ENCODE results near the gene CCP110.

Gene CCP110, protein sequence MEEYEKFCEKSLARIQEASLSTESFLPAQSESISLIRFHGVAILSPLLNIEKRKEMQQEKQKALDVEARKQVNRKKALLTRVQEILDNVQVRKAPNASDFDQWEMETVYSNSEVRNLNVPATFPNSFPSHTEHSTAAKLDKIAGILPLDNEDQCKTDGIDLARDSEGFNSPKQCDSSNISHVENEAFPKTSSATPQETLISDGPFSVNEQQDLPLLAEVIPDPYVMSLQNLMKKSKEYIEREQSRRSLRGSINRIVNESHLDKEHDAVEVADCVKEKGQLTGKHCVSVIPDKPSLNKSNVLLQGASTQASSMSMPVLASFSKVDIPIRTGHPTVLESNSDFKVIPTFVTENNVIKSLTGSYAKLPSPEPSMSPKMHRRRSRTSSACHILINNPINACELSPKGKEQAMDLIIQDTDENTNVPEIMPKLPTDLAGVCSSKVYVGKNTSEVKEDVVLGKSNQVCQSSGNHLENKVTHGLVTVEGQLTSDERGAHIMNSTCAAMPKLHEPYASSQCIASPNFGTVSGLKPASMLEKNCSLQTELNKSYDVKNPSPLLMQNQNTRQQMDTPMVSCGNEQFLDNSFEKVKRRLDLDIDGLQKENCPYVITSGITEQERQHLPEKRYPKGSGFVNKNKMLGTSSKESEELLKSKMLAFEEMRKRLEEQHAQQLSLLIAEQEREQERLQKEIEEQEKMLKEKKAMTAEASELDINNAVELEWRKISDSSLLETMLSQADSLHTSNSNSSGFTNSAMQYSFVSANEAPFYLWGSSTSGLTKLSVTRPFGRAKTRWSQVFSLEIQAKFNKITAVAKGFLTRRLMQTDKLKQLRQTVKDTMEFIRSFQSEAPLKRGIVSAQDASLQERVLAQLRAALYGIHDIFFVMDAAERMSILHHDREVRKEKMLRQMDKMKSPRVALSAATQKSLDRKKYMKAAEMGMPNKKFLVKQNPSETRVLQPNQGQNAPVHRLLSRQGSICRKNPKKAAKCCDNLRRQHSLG

DNA sequence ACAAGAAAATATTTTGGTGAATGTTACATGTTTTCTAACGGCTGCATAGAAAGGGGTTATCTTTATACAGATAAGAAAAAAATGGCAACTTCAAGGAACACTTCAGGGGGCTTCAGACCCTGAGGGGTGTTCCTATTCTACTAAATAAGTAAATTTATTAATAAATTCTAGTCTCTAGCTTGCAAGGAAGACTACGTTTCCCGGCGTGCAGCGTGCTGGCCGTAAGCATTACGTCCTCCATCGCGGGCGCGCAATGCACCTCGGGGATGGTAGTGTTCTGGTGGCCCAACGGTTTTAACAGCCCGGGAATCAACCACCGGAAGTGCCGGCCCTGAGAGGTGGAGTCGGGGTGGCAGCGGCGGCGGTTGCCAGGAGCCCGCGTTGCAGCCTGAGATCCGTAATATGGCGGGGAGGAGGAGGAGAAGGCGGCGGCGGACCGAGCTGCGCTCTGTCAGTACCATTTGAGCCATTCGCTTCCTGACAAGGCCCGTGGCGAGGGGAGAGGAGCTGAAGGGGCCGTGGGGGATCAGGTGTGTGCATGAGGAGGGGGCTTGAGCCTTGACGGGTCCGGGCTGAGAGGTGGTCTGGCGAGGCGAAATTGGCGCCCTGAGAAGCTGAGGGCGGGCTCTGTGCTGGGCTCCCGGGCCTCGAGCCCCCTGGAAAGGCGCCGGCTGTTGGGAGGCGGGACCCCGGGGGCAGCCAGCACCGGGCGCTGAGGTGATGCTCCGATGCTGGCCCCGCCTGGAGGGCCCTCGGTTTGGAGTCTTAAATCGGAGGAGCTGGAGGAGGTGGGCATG lies at the start of gene CCP110:
Gene CCP110, plus strand, starts transcription at position 384 of the 797 bp plus-strand sequence. CDS start 3,940 bp downstream, outside the sequence.
- DNase-seq (ENCODE audit: low spot score) = peak; percentile 99

DNA sequence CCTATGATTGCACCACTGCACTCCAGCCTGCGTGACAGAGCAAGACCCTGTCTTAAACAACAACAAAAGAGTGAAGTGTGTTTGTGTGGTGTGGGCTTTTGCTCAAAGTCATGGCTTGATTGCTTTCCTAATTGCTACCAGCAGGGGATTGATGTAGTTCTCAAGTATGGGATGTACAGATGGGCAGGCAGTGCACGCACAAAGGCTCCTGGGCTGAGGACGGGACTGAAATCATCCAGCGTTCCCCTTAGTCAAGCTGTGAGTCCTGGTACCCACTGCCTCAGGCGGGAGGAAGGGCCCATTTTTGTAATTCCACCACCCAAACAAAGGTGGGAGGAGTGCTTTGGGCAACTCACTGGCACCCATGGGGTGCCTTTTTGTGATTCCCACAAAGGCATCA lies 49.1 kb upstream of the CCP110 start:
- no peak for DNase-seq (ENCODE audit: low spot score)

DNA sequence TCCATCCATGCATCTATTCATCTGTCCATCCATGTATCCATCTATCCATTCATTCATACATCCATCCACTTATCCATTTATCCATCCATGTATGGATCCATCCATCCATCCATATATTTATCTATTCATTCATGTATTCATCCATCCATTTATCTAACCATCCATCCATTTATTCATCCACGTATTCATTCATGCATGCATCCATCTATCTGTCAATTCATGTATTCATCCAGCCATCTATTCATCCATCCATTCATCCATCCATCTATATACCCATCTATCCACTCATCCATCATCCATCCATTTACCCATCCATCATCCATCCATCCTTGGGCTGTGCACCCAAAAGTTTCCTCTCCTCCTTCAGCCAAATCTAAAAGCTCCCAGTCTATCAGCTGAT lies 45.2 kb upstream of the CCP110 start:
- no peak for DNase-seq (ENCODE audit: low spot score)

DNA sequence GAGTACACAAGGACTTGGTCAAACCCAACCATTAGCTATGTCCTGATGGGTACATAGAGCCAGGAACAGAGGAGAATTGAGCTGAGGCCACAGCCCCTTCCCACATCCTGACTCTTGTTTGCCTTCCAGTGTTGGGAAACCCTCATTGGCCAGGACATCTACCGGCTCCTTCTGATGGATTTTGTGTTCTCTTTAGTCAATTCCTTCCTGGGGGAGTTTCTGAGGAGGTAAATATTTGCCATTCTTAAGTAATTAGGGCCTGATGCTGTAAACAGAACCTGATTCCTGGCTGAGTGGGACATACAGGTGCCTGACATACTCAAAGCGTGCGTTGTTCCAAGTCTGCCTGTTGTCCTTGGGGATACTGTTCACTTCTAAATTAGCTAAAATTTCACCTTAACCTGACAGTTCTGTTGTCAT lies 44.4 kb upstream of the CCP110 start:
- no peak for DNase-seq (ENCODE audit: low spot score)

DNA sequence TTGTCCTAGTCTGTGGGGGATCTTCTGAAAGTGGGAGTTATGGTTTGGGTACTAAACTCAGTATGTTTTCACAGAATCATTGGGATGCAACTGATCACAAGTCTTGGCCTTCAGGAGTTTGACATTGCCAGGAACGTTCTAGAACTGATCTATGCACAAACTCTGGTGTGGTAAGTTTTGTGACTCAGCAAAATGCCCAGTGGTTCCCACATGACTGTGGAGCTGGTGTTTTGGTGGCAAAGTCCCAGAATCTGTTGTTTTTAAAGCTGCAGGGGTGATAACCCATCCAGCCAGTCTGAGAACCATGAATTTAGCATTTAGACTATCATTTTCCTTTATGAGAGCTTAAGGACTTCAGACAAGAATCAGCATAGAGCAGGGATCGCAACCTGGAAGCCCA lies 42.4 kb upstream of the CCP110 start:
- DNase-seq (ENCODE audit: low spot score) = no peak

DNA sequence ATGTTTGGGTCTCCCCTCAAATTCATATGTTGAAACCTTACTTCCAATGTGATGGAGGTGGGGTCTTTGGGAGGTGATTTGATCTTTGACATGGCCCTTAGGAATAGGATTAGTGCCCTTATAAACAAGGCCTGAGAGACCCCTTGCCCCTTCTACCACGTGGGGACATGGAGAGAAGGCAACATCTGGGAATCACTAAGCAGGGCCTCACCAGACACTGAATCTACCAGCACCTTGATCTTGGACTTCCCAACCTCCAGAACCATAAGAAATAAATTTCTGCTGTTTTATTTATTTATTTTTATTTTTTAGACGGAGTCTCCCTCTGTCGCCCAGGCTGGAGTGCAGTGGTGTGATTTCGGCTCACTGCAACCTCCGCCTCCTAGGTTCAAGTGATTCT lies 42.0 kb upstream of the CCP110 start:
- no peak for DNase-seq (ENCODE audit: low spot score)

DNA sequence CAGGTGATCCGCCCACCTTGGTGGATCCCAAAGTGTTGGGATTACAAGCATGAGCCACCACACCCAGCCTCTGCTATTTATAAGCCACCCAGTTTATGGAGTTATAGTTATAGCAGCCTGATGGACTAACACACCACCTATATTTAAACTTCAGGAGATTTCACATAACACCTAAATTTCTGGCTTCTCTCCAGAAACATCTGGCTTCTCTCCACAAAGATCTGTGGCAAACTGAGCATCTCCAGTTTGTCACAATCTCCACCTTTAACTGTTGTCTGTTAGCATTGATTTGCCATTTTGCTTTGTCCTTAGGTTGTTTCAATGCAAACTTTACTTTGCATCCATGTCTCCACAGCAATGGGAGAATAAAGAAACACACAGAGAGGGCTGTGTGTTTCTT lies 41.5 kb upstream of the CCP110 start:
- no peak for DNase-seq (ENCODE audit: low spot score)

DNA sequence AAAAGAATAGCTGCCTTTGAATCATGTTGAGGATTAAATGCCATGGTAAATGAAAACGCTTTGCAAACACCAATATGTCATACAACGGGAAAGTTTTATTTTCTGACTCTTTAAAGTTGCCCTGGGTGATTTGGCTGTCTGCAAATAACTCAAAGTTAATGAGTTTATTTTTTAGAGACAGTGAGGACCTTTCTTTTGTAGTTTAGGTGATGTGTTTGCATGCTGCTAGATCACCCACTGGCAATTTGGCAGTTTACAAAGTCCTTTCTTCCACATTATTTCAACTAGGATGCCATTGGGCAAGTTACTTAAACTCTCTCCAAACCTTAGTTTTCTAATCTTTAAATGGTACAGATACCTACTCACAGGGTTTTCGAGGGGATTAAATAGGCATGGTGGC lies 39.6 kb upstream of the CCP110 start:
- DNase-seq (ENCODE audit: low spot score) = no peak

DNA sequence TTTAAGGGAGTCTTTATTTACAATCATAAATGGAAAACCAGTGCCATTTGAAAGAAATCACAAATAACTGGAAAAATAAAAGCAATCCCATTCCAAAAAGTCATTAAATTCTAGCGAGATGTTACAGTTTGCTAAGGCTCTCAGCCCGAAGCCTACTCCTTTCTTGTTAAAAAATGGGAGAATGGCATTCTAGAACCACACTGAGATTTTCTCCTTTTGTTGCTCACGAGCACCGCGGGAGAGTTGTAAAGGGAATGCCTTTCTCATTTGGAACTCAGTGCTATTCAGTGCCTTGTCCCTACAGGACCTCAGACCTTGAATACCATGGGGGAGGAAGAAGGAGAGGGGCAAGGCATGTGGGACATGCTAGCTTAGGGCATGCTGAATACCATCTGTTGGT lies 38.1 kb upstream of the CCP110 start:
- DNase-seq (ENCODE audit: low spot score) = no peak

DNA sequence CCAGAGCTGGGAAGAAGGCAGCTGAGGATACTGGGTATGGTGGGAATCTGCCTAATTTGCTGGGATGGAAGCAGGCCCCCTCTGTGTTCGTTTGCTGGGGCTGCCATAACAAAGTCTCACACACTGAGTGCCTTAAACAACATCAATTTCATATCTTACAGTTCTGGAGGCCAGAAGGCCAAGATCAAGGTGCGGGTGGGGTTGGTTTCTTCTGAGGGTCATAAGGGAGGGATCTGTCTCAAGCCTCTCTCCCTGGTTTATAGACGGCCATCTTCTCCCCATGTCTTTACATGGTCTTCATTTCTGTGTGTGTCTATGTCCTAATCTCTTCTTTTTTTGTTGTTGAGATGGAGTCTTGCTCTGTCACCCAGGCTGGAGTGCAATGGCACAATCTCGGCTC lies 37.7 kb upstream of the CCP110 start:
- no peak for DNase-seq (ENCODE audit: low spot score)

DNA sequence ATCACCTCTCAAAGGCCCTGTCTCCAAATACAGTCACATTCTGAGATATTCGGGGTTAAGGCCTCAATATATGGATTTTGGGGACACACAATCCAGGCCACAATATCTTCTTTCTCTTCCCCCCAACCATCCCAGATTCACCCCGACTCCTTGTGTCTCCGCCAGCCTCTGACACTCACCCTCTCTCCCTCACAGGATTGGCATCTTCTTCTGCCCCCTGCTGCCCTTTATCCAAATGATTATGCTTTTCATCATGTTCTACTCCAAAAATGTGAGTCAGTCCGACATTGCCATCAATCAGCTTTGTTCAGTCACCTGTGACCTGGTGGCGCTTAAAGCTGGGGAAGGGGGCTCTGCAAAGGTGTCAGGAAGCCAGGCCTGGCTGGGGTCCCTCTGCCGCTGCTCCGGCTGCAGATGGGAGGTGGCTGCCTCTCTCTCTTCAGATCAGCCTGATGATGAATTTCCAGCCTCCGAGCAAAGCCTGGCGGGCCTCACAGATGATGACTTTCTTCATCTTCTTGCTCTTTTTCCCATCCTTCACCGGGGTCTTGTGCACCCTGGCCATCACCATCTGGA lies 36.9 kb upstream of the CCP110 start:
- no peak for DNase-seq (ENCODE audit: low spot score)

DNA sequence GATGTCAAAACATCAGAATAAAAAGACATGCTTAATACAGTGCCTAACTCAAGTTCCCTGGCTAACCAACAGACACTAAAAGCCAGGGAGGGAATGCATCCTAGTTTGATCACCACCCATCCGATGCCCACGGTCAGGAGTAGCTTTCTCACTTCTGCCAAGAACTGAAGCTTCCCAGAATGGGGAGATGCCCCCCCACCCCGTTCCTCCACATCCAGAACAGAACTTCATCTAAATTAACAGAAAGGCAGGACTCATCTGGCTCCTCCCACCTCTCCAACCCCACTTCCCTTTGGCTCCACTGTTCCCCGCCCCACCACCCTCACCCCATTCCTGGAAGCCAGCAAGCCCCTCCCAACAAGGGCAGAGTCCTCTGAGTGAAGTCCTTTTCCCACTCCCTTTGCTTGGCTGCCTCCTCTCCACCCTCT lies 35.5 kb upstream of the CCP110 start:
- no peak for DNase-seq (ENCODE audit: low spot score)

DNA sequence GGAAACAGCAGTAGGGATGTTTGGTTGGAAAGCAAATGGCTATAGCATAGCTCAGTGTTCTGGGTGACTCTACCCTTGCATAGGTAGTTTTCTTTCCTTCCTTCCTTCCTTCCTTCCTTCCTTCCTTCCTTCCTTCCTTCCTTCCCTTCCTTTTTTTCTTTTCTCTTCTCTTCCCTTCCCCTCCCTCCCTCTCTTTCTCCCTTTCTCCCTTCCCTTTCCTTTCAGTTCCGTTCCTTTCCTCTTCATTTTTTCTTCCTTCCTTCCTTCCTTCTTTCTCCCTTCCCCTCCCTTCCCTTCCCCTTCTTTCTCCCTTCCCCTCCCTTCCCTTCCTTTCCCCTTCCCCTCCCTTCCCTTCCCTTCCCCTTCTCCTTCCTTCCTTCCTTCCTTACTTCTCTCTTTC lies 33.1 kb upstream of the CCP110 start:
- no peak for DNase-seq (ENCODE audit: low spot score)

DNA sequence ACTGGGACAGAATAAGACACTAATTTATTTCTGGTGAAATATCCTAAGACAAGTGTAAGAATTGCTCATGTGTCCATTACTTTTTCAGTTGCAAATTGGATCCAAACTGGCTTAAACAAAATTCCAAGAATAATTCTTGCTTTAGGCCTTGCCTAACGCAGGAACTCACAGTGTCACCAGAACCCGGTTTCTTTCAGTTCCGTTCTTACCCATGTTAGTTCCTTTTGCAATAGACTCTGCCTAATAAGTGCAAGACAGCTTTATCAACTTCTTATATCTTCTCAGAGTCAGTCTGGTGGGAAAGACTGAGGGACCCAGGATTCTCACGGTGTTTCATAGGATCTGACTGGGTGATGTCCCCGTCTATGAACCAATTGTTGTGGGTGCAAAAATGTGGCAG lies 26.6 kb upstream of the CCP110 start:
- no peak for DNase-seq (ENCODE audit: low spot score)

DNA sequence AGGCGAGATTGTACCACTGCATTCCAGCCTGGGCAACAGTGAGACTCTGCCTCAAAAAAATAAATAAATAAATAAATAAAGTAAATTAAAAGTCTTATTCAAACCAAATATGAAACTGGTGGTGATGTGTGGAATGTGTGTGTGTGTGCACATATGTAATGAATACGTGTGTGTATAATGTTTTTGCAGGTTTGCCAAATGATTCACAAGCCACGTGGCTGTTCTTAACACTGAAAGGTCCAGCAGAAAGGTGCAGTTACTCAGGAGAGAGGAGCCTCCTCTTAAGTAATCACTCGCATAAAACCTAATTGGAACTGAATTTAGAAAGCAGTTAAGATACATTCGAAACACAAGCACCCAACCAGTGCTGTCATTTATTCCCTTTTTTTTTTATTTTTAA lies 24.7 kb upstream of the CCP110 start:
- DNase-seq (ENCODE audit: low spot score) = no peak

DNA sequence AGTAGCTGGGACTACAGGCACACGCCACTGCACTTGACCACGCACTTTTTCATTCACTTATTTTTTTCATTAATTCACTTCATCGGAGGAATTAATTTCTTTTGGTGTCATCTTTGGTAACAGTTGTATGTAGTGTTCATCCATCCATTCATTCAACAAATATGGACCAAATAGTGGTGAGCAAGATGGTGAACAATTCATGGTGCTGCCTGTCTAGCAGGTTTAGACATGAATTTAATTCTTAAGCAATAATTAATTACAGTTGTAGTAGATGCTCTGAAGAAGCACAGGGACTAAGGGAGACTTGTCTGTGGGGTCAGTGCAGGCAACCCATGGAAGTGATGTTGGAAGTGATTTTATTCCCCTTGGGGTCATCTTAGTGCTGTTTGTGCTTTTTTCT lies 24.3 kb upstream of the CCP110 start:
- no peak for DNase-seq (ENCODE audit: low spot score)

DNA sequence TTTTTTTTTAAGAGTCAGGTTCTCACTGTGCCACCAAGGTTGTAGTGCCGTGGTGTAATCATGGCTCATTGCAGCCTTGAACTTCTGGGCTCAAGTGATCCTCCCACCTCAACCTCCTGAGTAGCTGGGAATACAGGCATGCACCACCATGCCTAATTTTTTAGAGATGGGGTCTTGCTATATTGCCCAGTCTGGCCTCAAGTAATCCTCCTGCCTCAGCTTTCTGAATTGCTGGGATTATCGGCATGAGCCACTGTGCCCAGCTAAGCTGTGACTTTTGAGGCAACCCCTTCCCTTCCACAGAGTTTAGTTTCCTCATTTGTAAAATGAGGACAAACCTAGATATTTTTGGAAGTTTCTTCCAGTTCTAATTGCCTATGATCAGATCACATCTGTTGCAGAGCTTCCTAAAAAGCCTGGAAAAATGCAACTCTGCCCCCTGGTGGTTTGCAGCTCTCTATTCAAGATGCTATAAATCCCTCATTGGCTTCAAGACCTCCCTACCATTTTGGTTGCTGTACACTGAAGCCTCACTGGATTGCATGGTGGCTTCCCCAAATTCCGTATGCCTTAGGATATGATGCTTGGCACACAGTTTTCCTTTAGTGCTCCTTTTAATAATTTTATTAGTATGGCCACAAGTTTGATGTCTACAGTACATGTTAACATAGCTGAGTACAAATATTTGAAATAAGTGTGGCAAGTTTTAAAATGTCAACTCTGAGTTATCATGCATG lies 21.2 kb upstream of the CCP110 start:
- peak; percentile 73 for DNase-seq (ENCODE audit: low spot score)

DNA sequence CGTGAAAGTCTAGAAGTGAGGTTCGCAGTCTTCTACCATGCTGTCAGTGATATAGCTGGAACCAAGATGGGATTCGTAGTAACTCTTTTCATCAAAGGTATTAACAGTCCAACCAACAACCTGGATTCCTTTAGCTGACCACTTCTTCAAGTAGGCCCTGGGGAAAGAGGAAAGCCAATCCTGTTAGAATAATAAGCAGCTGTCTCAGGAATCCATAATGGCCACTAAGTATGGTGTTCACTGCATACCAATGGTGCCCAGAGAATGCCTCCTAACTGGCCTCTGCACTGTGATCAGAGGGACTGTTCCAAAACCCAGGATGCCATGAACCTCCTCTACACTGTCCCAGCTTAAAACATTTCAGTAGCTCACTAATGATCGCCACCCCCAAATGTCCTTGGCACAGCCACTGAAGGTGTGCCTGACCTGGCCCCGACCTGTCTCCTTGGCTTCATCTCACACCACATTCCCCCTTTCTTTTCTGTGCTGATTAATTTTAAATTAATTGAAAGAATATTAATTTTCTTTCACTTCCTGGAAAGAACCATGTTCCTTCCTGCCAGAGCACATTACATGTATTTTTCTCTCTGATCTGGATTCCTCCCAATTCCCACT lies 20.2 kb upstream of the CCP110 start:
- no peak for DNase-seq (ENCODE audit: low spot score)

DNA sequence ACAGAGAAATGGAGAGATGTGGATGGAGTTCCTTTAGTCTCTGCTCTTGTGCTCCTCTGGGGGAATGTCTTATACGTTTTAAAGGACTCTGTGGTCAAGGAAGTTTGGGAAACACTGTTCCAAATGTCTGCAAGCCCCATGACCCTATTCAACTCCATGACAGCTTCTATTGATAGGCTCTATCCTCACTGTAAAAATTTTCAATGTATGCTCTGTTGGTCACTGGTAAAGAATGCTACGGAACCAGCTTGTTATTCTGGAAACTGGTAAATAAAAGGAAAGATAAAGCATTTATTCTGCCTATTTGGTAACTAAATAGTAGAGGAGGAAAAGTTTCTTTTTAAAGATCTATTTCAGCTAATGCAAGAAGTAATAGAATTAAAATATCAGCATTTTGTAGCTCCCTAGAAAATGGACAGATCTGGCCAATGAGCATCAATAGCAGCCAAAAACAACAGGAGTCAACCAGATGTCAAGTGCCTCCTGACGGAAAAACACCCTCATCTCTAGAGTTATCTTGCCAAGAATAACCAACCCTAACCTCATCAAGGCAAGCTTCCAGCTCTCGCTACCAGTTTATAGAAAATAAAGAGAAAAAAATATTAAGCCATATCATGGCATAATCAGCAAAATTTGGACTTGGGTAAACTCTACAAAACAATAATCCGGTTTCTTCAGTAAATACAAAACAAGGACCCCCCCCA lies 18.0 kb upstream of the CCP110 start:
- DNase-seq (ENCODE audit: low spot score) = no peak

DNA sequence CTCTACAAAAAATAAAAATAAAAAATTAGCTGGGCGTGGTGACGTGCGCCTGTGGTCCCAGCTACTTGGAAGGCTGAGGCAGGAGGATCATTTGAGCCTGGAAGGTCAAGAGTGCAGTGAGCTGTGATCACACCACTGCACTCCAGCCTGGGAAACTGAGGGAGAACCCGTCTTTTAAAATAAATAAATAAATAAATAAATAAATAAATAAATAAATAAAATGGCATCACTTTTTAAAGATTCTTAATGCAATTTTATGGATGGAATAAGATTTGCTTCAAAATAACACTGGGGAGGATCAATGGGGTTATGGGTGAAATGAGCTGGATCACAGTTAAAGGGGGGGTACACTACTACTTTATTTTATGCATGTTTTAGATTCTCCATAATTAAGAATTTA lies 16.8 kb upstream of the CCP110 start:
- no peak for DNase-seq (ENCODE audit: low spot score)

Measured in putamen (tissue), 1 donor.